Measurements from ENCODE around the gene CCDC146.

CCDC146 gene

GRCh38 chr7:77252506-77252905 lies 130.1 kb downstream of the CCDC146 start:
- H4K20me1 ChIP-seq (ENCODE audit: insufficient read depth, low read length) = no peaks in the 10 kb centered on the region

GRCh38 chr7:77253151-77253550 lies 130.7 kb downstream of the CCDC146 start:
- Histone ChIP-seq H3K9me3 (ENCODE audit: insufficient read depth, low read length, severe bottlenecking) (no peaks in the 10 kb centered on the region), H3K36me3 (ENCODE audit: insufficient read depth, low read length) (no peaks in the 10 kb centered on the region), H3K4me2 (ENCODE audit: insufficient read depth, low read length) (no peak overlapping the region), H2AFZ (ENCODE audit: low read depth, low read length) (no peak overlapping the region), H3K27me3 (ENCODE audit: insufficient read depth, low read length, poor library complexity) (no peaks in the 10 kb centered on the region), H3K4me3 (ENCODE audit: low read depth in 1 of 2, low read length in 2 of 2) (no peak overlapping the region), H3K9ac (ENCODE audit: low read depth, low read length) (no peak overlapping the region), H3K79me2 (ENCODE audit: insufficient read depth, low read length) (no peaks in the 10 kb centered on the region), H4K20me1 (ENCODE audit: insufficient read depth, low read length) (no peaks in the 10 kb centered on the region), H3K27ac (ENCODE audit: low read length) (no peak overlapping the region), H3K4me1 (ENCODE audit: insufficient read depth, low read length) (no peaks in the 10 kb centered on the region)
- DNase-seq (no peak), ATAC-seq (ENCODE audit: insufficient read depth, low read depth) (no peak)
- TF ChIP-seq EZH2 (IDR thresholded peaks at IDR 0.05; ENCODE audit: borderline replicate concordance, low read depth, low read length, severe bottlenecking) = no peak
- TF ChIP-seq, protein P1, sequence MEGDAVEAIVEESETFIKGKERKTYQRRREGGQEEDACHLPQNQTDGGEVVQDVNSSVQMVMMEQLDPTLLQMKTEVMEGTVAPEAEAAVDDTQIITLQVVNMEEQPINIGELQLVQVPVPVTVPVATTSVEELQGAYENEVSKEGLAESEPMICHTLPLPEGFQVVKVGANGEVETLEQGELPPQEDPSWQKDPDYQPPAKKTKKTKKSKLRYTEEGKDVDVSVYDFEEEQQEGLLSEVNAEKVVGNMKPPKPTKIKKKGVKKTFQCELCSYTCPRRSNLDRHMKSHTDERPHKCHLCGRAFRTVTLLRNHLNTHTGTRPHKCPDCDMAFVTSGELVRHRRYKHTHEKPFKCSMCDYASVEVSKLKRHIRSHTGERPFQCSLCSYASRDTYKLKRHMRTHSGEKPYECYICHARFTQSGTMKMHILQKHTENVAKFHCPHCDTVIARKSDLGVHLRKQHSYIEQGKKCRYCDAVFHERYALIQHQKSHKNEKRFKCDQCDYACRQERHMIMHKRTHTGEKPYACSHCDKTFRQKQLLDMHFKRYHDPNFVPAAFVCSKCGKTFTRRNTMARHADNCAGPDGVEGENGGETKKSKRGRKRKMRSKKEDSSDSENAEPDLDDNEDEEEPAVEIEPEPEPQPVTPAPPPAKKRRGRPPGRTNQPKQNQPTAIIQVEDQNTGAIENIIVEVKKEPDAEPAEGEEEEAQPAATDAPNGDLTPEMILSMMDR (IDR thresholded peaks at IDR 0.05; ENCODE audit: borderline replicate concordance, extremely low read depth, low read length, poor library complexity, severe bottlenecking) = no peak

More at GRCh38 chr7:77252506-77252905, 130.1 kb downstream of the CCDC146 start:
- no peak for TF ChIP-seq EZH2 (IDR thresholded peaks at IDR 0.05; ENCODE audit: borderline replicate concordance, low read depth, low read length, severe bottlenecking)
- TF ChIP-seq, protein P1 (IDR thresholded peaks at IDR 0.05; ENCODE audit: borderline replicate concordance, extremely low read depth, low read length, poor library complexity, severe bottlenecking) = no peak
- no peaks in the 10 kb centered on the region for H3K27me3 ChIP-seq (ENCODE audit: insufficient read depth, low read length, poor library complexity)
- no peak overlapping the region for H3K4me2 ChIP-seq (ENCODE audit: insufficient read depth, low read length)
- no peak for DNase-seq
- no peak overlapping the region for H3K27ac ChIP-seq (ENCODE audit: low read length)
- H3K9me3 ChIP-seq (ENCODE audit: insufficient read depth, low read length, severe bottlenecking) = no peaks in the 10 kb centered on the region
- H3K36me3 ChIP-seq (ENCODE audit: insufficient read depth, low read length) = no peaks in the 10 kb centered on the region
- no peaks in the 10 kb centered on the region for H3K79me2 ChIP-seq (ENCODE audit: insufficient read depth, low read length)
- no peak overlapping the region for H3K4me3 ChIP-seq (ENCODE audit: low read depth in 1 of 2, low read length in 2 of 2)
- H3K9ac ChIP-seq (ENCODE audit: low read depth, low read length) = no peak overlapping the region
- no peak for ATAC-seq (ENCODE audit: insufficient read depth, low read depth)
- no peaks in the 10 kb centered on the region for H3K4me1 ChIP-seq (ENCODE audit: insufficient read depth, low read length)
- no peak overlapping the region for H2AFZ ChIP-seq (ENCODE audit: low read depth, low read length)

DNA sequence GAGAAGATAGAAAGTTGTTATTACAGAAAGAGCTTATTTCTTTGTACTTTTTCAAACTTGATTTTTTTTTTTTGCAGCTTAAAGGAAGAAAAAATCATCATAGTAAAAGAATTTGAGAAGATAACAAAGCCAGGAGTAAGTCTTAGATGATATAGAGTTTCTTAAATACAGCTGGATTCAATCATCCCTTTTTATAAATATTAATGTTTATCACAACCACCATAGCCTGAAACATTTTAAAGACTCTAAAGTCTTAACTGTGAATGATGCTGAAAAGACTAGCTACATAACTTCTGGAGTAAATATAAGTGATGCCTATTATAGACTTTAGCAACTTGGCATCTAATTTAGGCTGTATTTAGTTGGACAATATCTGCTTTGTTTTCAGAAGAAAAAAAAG lies 132.0 kb downstream of the CCDC146 start:
- Histone ChIP-seq H3K79me2 (ENCODE audit: insufficient read depth, low read length) (no peaks in the 10 kb centered on the region), H2AFZ (ENCODE audit: low read depth, low read length) (no peak overlapping the region), H3K36me3 (ENCODE audit: insufficient read depth, low read length) (no peaks in the 10 kb centered on the region), H3K27ac (ENCODE audit: low read length) (no peak overlapping the region), H3K4me1 (ENCODE audit: insufficient read depth, low read length) (no peaks in the 10 kb centered on the region), H3K9ac (ENCODE audit: low read depth, low read length) (no peak overlapping the region), H3K27me3 (ENCODE audit: insufficient read depth, low read length, poor library complexity) (no peaks in the 10 kb centered on the region), H3K9me3 (ENCODE audit: insufficient read depth, low read length, severe bottlenecking) (no peaks in the 10 kb centered on the region), H4K20me1 (ENCODE audit: insufficient read depth, low read length) (no peaks in the 10 kb centered on the region), H3K4me3 (ENCODE audit: low read depth in 1 of 2, low read length in 2 of 2) (no peak overlapping the region), H3K4me2 (ENCODE audit: insufficient read depth, low read length) (no peak overlapping the region)
- DNase-seq = no peak
- no peak for ATAC-seq (ENCODE audit: insufficient read depth, low read depth)
- TF ChIP-seq, protein P1 (IDR thresholded peaks at IDR 0.05; ENCODE audit: borderline replicate concordance, extremely low read depth, low read length, poor library complexity, severe bottlenecking) = no peak
- no peak for TF ChIP-seq EZH2 (IDR thresholded peaks at IDR 0.05; ENCODE audit: borderline replicate concordance, low read depth, low read length, severe bottlenecking)

DNA sequence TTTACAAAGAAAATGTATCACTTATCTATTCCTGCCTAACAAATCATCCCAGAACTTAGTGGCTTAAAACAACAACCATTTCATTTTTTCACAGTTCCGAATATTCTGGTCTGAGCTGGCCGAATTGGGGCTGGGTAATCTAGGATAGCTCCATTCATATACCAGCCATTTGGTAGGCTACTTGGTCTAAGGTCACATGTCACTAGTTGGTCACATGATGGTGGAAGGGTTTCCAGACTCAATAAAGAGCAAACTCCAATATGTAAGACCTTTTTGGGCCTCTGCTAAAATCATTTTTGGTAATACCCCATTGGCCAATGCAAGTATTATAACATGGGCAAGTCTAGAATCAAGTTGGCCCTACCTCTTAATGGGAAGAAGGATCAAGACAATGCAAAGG lies 132.5 kb downstream of the CCDC146 start:
- H3K79me2 ChIP-seq (ENCODE audit: insufficient read depth, low read length) = no peaks in the 10 kb centered on the region
- no peaks in the 10 kb centered on the region for H3K27me3 ChIP-seq (ENCODE audit: insufficient read depth, low read length, poor library complexity)
- H3K36me3 ChIP-seq (ENCODE audit: insufficient read depth, low read length) = no peaks in the 10 kb centered on the region
- H3K4me3 ChIP-seq (ENCODE audit: low read depth in 1 of 2, low read length in 2 of 2) = no peak overlapping the region
- no peak for TF ChIP-seq EZH2 (IDR thresholded peaks at IDR 0.05; ENCODE audit: borderline replicate concordance, low read depth, low read length, severe bottlenecking)
- TF ChIP-seq, protein P1 (IDR thresholded peaks at IDR 0.05; ENCODE audit: borderline replicate concordance, extremely low read depth, low read length, poor library complexity, severe bottlenecking) = no peak
- DNase-seq (no peak), ATAC-seq (ENCODE audit: insufficient read depth, low read depth) (no peak)
- no peaks in the 10 kb centered on the region for H3K4me1 ChIP-seq (ENCODE audit: insufficient read depth, low read length)
- H3K9ac ChIP-seq (ENCODE audit: low read depth, low read length) = no peak overlapping the region
- no peaks in the 10 kb centered on the region for H3K9me3 ChIP-seq (ENCODE audit: insufficient read depth, low read length, severe bottlenecking)
- no peak overlapping the region for H3K4me2 ChIP-seq (ENCODE audit: insufficient read depth, low read length)
- no peak overlapping the region for H3K27ac ChIP-seq (ENCODE audit: low read length)
- H4K20me1 ChIP-seq (ENCODE audit: insufficient read depth, low read length) = no peaks in the 10 kb centered on the region
- H2AFZ ChIP-seq (ENCODE audit: low read depth, low read length) = no peak overlapping the region
